HepG2 (cell line): ENCODE measurements around the gene TMEM63B. TPM values are rescaled to one million over a fixed set of nuclear protein-coding genes. Genes with fewer than 3 reads are reported as not detected.

ENCODE experiments used
- ELF4 ChIP-seq: sonication (generic); formaldehyde crosslinking; IDR thresholded peaks from 2 replicates; pipeline ENCODE4 v1.5.0; 2020; ENCODE audit warnings: missing genetic modification reagents, mild to moderate bottlenecking, moderate library complexity, borderline replicate concordance
- GFI1 ChIP-seq: sonication (generic); formaldehyde crosslinking; IDR thresholded peaks from 2 replicates; pipeline ENCODE4 v1.5.0; 2020; ENCODE audit warnings: missing genetic modification reagents, mild to moderate bottlenecking, borderline replicate concordance
- KDM3A ChIP-seq: IDR thresholded peaks from 2 replicates; pipeline ENCODE4 v1.6.1; 2018; ENCODE audit warnings: low read depth, missing compliant biosample characterization
- KDM5A ChIP-seq: fragments of 200-600 bp; sonication (generic); IDR thresholded peaks from 2 replicates; pipeline ENCODE4 v1.7.0; 2018; ENCODE audit warnings: antibody characterized with exemption, mild to moderate bottlenecking, low read length, borderline replicate concordance
- KMT2B ChIP-seq: IDR thresholded peaks from 2 replicates; pipeline ENCODE4 v1.6.1; 2016; ENCODE audit warnings: missing genetic modification reagents, missing compliant biosample characterization
- NR2F2 ChIP-seq: IDR thresholded peaks from 2 replicates; pipeline ENCODE4 v1.6.1; 2012; ENCODE audit warnings: low read depth, inconsistent platforms, borderline replicate concordance
- PLRG1 ChIP-seq: fragments of 450-650 bp; conservative IDR thresholded peaks from 2 replicates; pipeline ENCODE4 v1.6.1; 2016
- TCF12 ChIP-seq, 2 experiments: fragments of 450-650 bp in 1 of 2; sonication (generic) in 1 of 2; formaldehyde crosslinking in 1 of 2; IDR thresholded peaks; 2 replicates each; pipeline versions ENCODE4 v1.6.1 to v1.8.0; 2017 to 2022; ENCODE audit warnings: antibody characterized with exemption in 1 of 2, mild to moderate bottlenecking in 1 of 2, missing genetic modification reagents in 1 of 2, moderate library complexity in 1 of 2
- TEAD3 ChIP-seq: optimal IDR thresholded peaks from 2 replicates; pipeline ENCODE3; 2016; ENCODE audit warnings: borderline replicate concordance
- ZNF3 ChIP-seq: IDR thresholded peaks from 2 replicates; pipeline ENCODE4 v1.7.0; 2017; ENCODE audit warnings: inconsistent platforms
- ZNF33B ChIP-seq: sonication (generic); formaldehyde crosslinking; IDR thresholded peaks from 2 replicates; pipeline ENCODE4 v1.5.1; 2020; ENCODE audit warnings: mild to moderate bottlenecking, missing genetic modification reagents
- ZNF644 ChIP-seq: IDR thresholded peaks from 2 replicates; pipeline ENCODE4 v1.6.1; 2016; ENCODE audit warnings: low read depth
- ZNF792 ChIP-seq: IDR thresholded peaks from 2 replicates; pipeline ENCODE4 v1.6.1; 2016
- polyA plus RNA-seq, 8 experiments: library from polyadenylated mRNA; depleted of rRNA in 3 of 8; stranded (reverse) in 7 of 8; unstranded in 1 of 8; fragments of >200 nt; fragmentation: Illumina TruSeq in 4 of 8; extraction: Trizol in 4 of 8; gene quantifications; 2 replicates each; pipeline versions ENCODE4 v1.2.1 to v1.2.3, GENCODE V29; 2011 to 2016; ENCODE audit warnings: low read depth in 4 of 8, missing spikeins in 1 of 8, mixed read lengths in 1 of 8; ENCODE audit not compliant: insufficient read depth in 1 of 8
- total RNA-seq, 5 experiments: library from RNA; depleted of rRNA; stranded (reverse); fragments of >200 nt; fragmentation: Illumina TruSeq; extraction: Trizol; gene quantifications; 2 replicates each; pipeline ENCODE4 v1.2.3, GENCODE V29; 2016; ENCODE audit warnings: low read depth in 1 of 5
- TF ChIP-seq, protein P1 (sequence below): sonication (generic); formaldehyde crosslinking; IDR thresholded peaks from 2 replicates; pipeline ENCODE4 v1.4.0; 2020; ENCODE audit warnings: missing genetic modification reagents
- TF ChIP-seq, protein P2 (sequence below): sonication (generic); formaldehyde crosslinking; conservative IDR thresholded peaks from 2 replicates; pipeline ENCODE4 v1.8.0; 2022; ENCODE audit warnings: mild to moderate bottlenecking, moderate library complexity, missing genetic modification reagents
- TF ChIP-seq, protein P3 (sequence below): sonication (generic); formaldehyde crosslinking; IDR thresholded peaks from 2 replicates; pipeline ENCODE4 v1.4.0; 2020; ENCODE audit warnings: missing genetic modification reagents
- TF ChIP-seq, protein P4 (sequence below): sonication (generic); formaldehyde crosslinking; IDR thresholded peaks from 2 replicates; pipeline ENCODE4 v1.8.1; 2023; ENCODE audit warnings: missing genetic modification reagents, inconsistent platforms, borderline replicate concordance

Gene TMEM63B
- total and polyA plus RNA-seq, 2 of the 13 experiments (the other 11 are each of a cell fraction or from before 2014, with no cell fraction given), result 27.4 to 75.8 TPM

DNA sequence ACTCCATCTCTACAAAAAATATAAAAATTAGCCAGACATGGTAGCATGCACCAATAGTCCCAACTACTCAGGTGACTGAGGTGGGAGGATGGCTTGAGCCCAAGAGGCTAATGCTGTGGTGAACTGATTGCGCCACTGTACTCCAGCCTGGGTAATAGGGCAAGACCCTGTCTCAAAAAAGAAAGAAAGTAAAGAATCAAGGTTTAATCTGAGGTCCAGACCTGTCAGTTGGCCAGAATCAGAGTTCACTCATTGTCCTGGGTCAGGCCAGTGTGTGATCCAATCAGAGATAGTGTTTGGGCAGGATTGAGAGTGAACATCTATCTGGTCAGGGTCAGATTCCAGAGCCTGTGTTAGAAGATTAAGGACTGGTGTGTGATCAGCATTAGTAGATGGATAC, 15.5 kb downstream of the TMEM63B start (continued):
- TF ChIP-seq, protein P1, sequence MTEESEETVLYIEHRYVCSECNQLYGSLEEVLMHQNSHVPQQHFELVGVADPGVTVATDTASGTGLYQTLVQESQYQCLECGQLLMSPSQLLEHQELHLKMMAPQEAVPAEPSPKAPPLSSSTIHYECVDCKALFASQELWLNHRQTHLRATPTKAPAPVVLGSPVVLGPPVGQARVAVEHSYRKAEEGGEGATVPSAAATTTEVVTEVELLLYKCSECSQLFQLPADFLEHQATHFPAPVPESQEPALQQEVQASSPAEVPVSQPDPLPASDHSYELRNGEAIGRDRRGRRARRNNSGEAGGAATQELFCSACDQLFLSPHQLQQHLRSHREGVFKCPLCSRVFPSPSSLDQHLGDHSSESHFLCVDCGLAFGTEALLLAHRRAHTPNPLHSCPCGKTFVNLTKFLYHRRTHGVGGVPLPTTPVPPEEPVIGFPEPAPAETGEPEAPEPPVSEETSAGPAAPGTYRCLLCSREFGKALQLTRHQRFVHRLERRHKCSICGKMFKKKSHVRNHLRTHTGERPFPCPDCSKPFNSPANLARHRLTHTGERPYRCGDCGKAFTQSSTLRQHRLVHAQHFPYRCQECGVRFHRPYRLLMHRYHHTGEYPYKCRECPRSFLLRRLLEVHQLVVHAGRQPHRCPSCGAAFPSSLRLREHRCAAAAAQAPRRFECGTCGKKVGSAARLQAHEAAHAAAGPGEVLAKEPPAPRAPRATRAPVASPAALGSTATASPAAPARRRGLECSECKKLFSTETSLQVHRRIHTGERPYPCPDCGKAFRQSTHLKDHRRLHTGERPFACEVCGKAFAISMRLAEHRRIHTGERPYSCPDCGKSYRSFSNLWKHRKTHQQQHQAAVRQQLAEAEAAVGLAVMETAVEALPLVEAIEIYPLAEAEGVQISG (CRISPR knock-in tag), result peak; percentile 23; the same call in 1 of the 2 replicates
- peak; percentile 21 for TF ChIP-seq TEAD3 (CRISPR knock-in tag)
- peak; percentile 33; the same call in 1 of the 2 replicates for TF ChIP-seq NR2F2
- no peak for TF ChIP-seq KDM3A (CRISPR knock-in tag)
- peak; percentile 88 for TF ChIP-seq GFI1
- TF ChIP-seq, protein P2, sequence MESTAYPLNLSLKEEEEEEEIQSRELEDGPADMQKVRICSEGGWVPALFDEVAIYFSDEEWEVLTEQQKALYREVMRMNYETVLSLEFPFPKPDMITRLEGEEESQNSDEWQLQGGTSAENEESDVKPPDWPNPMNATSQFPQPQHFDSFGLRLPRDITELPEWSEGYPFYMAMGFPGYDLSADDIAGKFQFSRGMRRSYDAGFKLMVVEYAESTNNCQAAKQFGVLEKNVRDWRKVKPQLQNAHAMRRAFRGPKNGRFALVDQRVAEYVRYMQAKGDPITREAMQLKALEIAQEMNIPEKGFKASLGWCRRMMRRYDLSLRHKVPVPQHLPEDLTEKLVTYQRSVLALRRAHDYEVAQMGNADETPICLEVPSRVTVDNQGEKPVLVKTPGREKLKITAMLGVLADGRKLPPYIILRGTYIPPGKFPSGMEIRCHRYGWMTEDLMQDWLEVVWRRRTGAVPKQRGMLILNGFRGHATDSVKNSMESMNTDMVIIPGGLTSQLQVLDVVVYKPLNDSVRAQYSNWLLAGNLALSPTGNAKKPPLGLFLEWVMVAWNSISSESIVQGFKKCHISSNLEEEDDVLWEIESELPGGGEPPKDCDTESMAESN (CRISPR knock-in tag), result no peak
- no peak for TF ChIP-seq KDM5A
- TF ChIP-seq ZNF3 (CRISPR knock-in tag), result no peak
- no peak for TF ChIP-seq KMT2B
- TF ChIP-seq ZNF792 (CRISPR knock-in tag), result peak; percentile 85
- TF ChIP-seq ELF4 (CRISPR knock-in tag), result no peak
- TF ChIP-seq PLRG1, result no peak
- no peak for TF ChIP-seq ZNF33B (CRISPR knock-in tag)
- TF ChIP-seq TCF12 (IDR thresholded peaks at IDR 0.05), result no peak
- no peak for TF ChIP-seq TCF12 (CRISPR knock-in tag; IDR thresholded peaks at IDR 0.05)
- TF ChIP-seq, protein P3, sequence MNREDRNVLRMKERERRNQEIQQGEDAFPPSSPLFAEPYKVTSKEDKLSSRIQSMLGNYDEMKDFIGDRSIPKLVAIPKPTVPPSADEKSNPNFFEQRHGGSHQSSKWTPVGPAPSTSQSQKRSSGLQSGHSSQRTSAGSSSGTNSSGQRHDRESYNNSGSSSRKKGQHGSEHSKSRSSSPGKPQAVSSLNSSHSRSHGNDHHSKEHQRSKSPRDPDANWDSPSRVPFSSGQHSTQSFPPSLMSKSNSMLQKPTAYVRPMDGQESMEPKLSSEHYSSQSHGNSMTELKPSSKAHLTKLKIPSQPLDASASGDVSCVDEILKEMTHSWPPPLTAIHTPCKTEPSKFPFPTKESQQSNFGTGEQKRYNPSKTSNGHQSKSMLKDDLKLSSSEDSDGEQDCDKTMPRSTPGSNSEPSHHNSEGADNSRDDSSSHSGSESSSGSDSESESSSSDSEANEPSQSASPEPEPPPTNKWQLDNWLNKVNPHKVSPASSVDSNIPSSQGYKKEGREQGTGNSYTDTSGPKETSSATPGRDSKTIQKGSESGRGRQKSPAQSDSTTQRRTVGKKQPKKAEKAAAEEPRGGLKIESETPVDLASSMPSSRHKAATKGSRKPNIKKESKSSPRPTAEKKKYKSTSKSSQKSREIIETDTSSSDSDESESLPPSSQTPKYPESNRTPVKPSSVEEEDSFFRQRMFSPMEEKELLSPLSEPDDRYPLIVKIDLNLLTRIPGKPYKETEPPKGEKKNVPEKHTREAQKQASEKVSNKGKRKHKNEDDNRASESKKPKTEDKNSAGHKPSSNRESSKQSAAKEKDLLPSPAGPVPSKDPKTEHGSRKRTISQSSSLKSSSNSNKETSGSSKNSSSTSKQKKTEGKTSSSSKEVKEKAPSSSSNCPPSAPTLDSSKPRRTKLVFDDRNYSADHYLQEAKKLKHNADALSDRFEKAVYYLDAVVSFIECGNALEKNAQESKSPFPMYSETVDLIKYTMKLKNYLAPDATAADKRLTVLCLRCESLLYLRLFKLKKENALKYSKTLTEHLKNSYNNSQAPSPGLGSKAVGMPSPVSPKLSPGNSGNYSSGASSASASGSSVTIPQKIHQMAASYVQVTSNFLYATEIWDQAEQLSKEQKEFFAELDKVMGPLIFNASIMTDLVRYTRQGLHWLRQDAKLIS, result no peak
- TF ChIP-seq, protein P4, sequence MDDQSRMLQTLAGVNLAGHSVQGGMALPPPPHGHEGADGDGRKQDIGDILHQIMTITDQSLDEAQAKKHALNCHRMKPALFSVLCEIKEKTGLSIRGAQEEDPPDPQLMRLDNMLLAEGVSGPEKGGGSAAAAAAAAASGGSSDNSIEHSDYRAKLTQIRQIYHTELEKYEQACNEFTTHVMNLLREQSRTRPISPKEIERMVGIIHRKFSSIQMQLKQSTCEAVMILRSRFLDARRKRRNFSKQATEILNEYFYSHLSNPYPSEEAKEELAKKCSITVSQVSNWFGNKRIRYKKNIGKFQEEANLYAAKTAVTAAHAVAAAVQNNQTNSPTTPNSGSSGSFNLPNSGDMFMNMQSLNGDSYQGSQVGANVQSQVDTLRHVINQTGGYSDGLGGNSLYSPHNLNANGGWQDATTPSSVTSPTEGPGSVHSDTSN (CRISPR knock-in tag), result no peak
- TF ChIP-seq ZNF644 (CRISPR knock-in tag), result no peak
